GM18861 (cell line): ENCODE results near the gene EXOC4.

ENCODE experiments used
- ATAC-seq: cut with Tn5 transposase; IDR thresholded peaks from one replicate; pipeline ENCODE4 v1.9.1; 2021; ENCODE audit not compliant: unreplicated experiment

EXOC4 gene

GRCh38 chr7:133564484-133564883, 311.6 kb downstream of the EXOC4 start:
- ATAC-seq, result no peak

- ATAC-seq, result no peak
Observed at GRCh38 chr7:133568544-133568943, 315.7 kb downstream of the EXOC4 start.

GRCh38 chr7:133570321-133570720, 317.4 kb downstream of the EXOC4 start:
- ATAC-seq, result no peak

GRCh38 chr7:133571076-133571475, 318.2 kb downstream of the EXOC4 start:
- no peak for ATAC-seq

- ATAC-seq, result no peak
Observed at GRCh38 chr7:133572087-133572486, 319.2 kb downstream of the EXOC4 start.

- no peak for ATAC-seq
Observed at GRCh38 chr7:133572843-133573242, 320.0 kb downstream of the EXOC4 start.

GRCh38 chr7:133573554-133574265, 320.8 kb downstream of the EXOC4 start:
- no peak for ATAC-seq

GRCh38 chr7:133575726-133576440, 323.0 kb downstream of the EXOC4 start:
- ATAC-seq, result no peak

- ATAC-seq, result no peak
Observed at GRCh38 chr7:133576612-133577168, 323.8 kb downstream of the EXOC4 start.

GRCh38 chr7:133582766-133583523, 330.1 kb downstream of the EXOC4 start:
- no peak for ATAC-seq

GRCh38 chr7:133583545-133584171, 330.8 kb downstream of the EXOC4 start:
- ATAC-seq, result no peak

GRCh38 chr7:133584956-133585668, 332.2 kb downstream of the EXOC4 start:
- ATAC-seq, result no peak

- no peak for ATAC-seq
Observed at GRCh38 chr7:133586253-133586652, 333.4 kb downstream of the EXOC4 start.

- no peak for ATAC-seq
Observed at GRCh38 chr7:133587903-133588302, 335.0 kb downstream of the EXOC4 start.

- ATAC-seq, result no peak
Observed at GRCh38 chr7:133590795-133591194, 337.9 kb downstream of the EXOC4 start.

GRCh38 chr7:133591704-133592340, 338.9 kb downstream of the EXOC4 start:
- ATAC-seq, result no peak

- ATAC-seq, result no peak
Observed at GRCh38 chr7:133593561-133593960, 340.7 kb downstream of the EXOC4 start.

GRCh38 chr7:133601617-133602016, 348.7 kb downstream of the EXOC4 start:
- no peak for ATAC-seq

- ATAC-seq, result no peak
Observed at GRCh38 chr7:133602291-133602690, 349.4 kb downstream of the EXOC4 start.

- no peak for ATAC-seq
Observed at GRCh38 chr7:133606991-133607390, 354.1 kb downstream of the EXOC4 start.
